Activated T-cell treated with anti-CD3 and anti-CD28 coated beads, Interleukin-2, amount 50 U/mL, for 72 hours (primary cell): ENCODE measurements around the gene MRPS14. TPM values are rescaled to one million over a fixed set of nuclear protein-coding genes. Genes with fewer than 3 reads are reported as not detected.

ENCODE experiments used
- ATAC-seq, 2 donors: fragments of 150-1000 bp; cut with Tn5 transposase; replicated peaks in 1 of 2; 2 replicates each; pipeline ENCODE4 v1.10.0; 2021; ENCODE audit warnings: moderate library complexity in 2 of 2, mild to moderate bottlenecking in 1 of 2
- DNase-seq, 2 donors: peaks; one replicate each; pipeline ENCODE4 v3.0.0; 2021 to 2022; ENCODE audit warnings: mixed read lengths in 1 of 2
- H3K27ac Mint-ChIP-seq: one replicate; pipeline ENCODE4 v1.8.0; 2022; ENCODE audit warnings: mild to moderate bottlenecking, moderate library complexity, mixed read lengths
- H3K27me3 Mint-ChIP-seq: one replicate; pipeline ENCODE4 v1.8.0; 2022; ENCODE audit warnings: low read depth, mixed read lengths
- H3K36me3 Mint-ChIP-seq, 2 donors: one replicate each; pipeline ENCODE4 v1.8.0; 2022; ENCODE audit warnings: mixed read lengths in 2 of 2, mild to moderate bottlenecking in 1 of 2; ENCODE audit not compliant: insufficient read depth in 2 of 2
- H3K4me1 Mint-ChIP-seq: one replicate; pipeline ENCODE4 v1.8.0; 2022; ENCODE audit warnings: low read depth, mixed read lengths
- H3K4me3 Mint-ChIP-seq, 2 donors: one replicate each; pipeline ENCODE4 v1.8.0; 2022; ENCODE audit warnings: mild to moderate bottlenecking in 2 of 2, mixed read lengths in 2 of 2, moderate library complexity in 2 of 2
- H3K9me3 Mint-ChIP-seq, 2 donors: one replicate each; pipeline ENCODE4 v1.8.0; 2022; ENCODE audit warnings: mixed read lengths in 2 of 2
- total RNA-seq, 2 donors: library from RNA; stranded (reverse); gene quantifications; one replicate each; pipeline ENCODE4 v1.2.3, GENCODE V29; 2022

The MRPS14 gene
- total RNA-seq, 2 donors from 2014 or later, result 28.7 to 30.1 TPM

DNA sequence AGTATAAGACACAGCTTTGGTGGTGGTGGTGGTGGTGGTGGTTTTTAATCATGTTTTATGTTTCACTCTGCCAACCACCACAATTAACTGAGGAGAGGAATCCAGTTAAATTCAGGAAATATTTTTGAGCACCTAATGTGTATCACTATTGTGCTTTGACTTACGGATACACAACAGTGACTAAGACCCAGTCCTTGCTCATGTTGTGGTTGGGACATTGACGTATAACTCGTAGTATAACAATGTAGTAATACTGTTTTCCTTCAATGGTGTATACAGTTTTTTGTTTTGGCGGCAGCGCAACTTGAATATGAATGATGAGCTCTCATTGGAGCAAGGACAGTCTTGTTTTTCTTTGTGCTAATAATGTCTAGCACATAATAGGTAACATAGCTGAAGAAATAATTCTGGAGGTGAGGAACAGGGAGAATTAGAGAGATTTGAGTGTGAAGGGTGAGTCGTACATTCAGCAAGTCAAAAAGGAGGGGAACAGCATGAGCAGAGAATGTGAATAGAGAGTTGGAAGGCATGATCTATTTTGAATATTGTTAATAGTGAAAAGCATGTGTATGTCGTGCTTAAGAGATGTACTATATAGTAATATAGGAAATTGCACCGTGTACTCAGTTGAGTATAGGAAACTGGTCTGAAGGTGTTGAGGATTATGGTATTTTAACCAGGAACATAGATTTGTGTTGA, 18.0 kb downstream of the MRPS14 start:
- DNase-seq, result peak; percentile 11 to 22
- H3K4me1 Mint-ChIP-seq, result peaks cover 44% of the 10 kb centered on the region
- peaks cover 19 to 55% of the 10 kb centered on the region in 2 donors for H3K36me3 Mint-ChIP-seq
- H3K9me3 Mint-ChIP-seq, result no peaks in the 10 kb centered on the region
- ATAC-seq, result peak; percentile 63 to 78
- H3K4me3 Mint-ChIP-seq, result peak overlapping the region; percentile 10 to 85
- no peaks in the 10 kb centered on the region for H3K27me3 Mint-ChIP-seq
- peak overlapping the region; percentile 94 for H3K27ac Mint-ChIP-seq

DNA sequence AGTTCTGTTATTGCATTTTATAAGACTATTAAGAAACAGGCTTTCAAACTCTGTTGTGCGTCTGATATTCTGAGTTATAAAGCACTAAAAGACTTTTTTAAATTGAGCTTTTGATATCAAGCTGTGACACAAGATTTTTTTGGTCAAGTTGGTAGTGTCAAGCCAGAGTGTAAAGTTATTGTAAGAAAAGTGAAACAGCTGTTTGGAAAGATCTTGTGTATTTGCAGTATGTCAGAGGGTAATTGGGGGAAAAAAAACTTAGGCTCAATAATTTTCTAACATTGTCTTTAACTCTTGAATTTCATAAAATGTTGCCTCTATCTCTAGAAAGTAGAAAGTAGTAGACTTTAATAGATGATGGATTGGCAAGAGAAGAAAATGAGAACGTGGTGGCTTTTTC, 19.7 kb downstream of the MRPS14 start:
- peaks cover 15 to 47% of the 10 kb centered on the region in 2 donors for H3K36me3 Mint-ChIP-seq
- peaks cover 44% of the 10 kb centered on the region for H3K4me1 Mint-ChIP-seq
- ATAC-seq, result no peak
- H3K27me3 Mint-ChIP-seq, result no peaks in the 10 kb centered on the region
- H3K9me3 Mint-ChIP-seq, result no peaks in the 10 kb centered on the region
- peak overlapping the region; percentile 99 for H3K27ac Mint-ChIP-seq
- H3K4me3 Mint-ChIP-seq, result peak overlapping the region in 1 of 2 donors; percentile 90
- DNase-seq, result no peak

DNA sequence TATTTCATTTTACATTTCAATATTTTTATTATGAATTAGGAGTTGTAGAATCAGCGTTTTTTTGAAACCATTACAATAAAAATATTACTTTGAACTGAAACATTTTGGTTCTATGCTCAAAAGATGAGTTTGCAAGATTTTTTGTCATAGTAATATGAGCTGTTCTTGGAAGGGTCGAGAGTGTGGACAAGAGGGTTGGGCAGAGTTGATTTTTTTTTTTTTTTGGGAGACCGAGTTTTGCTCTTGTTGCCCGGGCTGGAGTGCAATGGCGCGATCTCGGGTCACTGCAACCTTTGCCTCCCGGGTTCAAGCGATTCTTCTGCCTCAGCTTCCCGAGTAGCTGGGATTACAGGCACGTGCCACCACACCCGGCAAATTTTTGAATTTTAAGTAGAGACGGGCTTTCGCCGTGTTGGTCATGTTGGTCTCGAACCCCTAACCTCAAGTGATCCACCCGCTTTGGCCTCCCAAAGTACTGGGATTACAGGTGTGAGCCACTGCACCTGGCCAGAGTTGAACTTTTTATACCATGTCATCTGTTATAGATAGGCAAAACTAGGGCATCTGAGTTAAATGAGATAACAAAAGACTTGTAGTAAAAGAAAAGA, 20.2 kb downstream of the MRPS14 start:
- no peak for DNase-seq
- Mint-ChIP-seq H3K4me1 (peaks cover 44% of the 10 kb centered on the region), H3K36me3 (peaks cover 15 to 42% of the 10 kb centered on the region in 2 donors)

DNA sequence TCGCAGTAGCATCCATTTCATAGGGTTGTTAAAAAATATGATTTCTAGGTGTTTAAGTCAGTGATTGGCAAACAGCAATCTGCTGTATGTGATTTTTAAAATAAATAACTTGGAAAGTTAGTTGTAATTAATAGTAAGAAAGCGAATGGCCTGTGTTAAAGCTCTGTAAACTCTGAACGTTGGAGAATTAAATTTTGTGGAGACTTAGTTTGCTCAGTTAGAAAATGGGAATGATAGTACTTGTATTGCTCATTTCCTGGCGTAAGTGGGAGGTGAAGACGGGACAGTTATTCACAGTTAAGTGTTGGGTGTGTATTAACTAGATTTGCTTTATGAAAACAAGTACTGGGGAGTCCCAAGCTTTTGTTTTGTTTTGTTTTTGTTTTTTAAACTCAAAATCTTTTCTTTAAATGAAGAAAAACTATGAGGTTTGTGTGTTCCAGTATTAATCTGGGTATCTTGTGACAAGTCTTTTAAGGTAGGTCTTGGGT, 22.5 kb downstream of the MRPS14 start:
- no peaks in the 10 kb centered on the region for H3K27me3 Mint-ChIP-seq
- H3K9me3 Mint-ChIP-seq, result no peaks in the 10 kb centered on the region
- peaks cover 48% of the 10 kb centered on the region for H3K4me1 Mint-ChIP-seq
- H3K36me3 Mint-ChIP-seq, result peaks cover 12 to 34% of the 10 kb centered on the region in 2 donors
- peak overlapping the region; percentile 96 for H3K27ac Mint-ChIP-seq
- ATAC-seq (no peak), DNase-seq (no peak)
- H3K4me3 Mint-ChIP-seq, result no peak overlapping the region

More for the DNA sequence above, 20.2 kb downstream of the MRPS14 start:
- Mint-ChIP-seq H3K4me3 (peak overlapping the region in 1 of 2 donors; percentile 90), H3K9me3 (no peaks in the 10 kb centered on the region), H3K27ac (peak overlapping the region; percentile 99), H3K27me3 (no peaks in the 10 kb centered on the region)
- no peak for ATAC-seq

DNA sequence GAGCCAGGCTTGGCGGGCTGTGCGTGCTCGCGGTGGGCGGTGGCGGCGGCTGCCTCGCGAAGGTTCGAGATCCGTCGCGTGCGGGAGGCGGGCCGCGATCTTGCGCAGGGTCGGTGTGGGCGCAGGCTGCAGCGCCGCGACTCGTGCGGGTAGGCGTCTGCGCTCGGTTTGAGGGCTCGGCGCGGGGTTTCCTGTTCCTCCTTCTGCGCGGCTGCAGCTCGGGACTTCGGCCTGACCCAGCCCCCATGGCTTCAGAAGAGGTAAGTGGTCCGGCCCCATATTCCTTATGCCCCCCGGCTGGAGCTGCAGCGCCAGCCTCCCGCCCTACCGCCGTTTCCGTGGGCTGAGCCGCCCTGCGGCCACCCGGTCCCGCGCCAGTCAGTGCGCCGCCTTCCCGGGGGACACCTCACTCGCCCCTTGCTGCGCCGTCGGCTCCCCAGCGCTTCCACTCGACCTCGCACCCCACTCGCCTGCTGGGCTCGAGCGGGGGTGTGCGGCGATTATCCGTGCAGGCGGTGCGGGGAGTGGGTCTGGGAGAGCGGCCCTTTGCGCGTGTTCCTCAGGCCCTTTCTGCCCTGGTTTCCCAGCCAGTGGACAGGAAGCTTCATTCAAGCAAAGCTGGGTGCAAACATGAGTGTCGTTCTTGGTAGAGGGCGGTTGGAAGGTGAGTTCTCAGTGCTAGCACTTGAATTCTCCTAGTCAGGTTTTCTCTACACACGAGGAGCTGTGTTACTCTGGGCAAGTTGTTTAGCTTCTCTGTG, 23.1 kb downstream of the MRPS14 start, which contains the start of gene CACYBP:
Gene CACYBP, plus strand, starts transcription at position 12 of the 761 bp plus-strand sequence. Its CDS starts 234 bp downstream, at position 246.
- H3K9me3 Mint-ChIP-seq, result no peaks in the 10 kb centered on the region
- DNase-seq, result peak in 1 of 2 donors; percentile 47
- peaks cover 42% of the 10 kb centered on the region for H3K4me1 Mint-ChIP-seq
- peak within 1 kb of the TSS; percentile 96 for H3K27ac Mint-ChIP-seq
- ATAC-seq, result peak; percentile 1 to 3
- H3K36me3 Mint-ChIP-seq, result peaks cover 9 to 28% of the 10 kb centered on the region in 2 donors
- no peak within 1 kb of the TSS for H3K4me3 Mint-ChIP-seq
- H3K27me3 Mint-ChIP-seq, result no peaks in the 10 kb centered on the region

DNA sequence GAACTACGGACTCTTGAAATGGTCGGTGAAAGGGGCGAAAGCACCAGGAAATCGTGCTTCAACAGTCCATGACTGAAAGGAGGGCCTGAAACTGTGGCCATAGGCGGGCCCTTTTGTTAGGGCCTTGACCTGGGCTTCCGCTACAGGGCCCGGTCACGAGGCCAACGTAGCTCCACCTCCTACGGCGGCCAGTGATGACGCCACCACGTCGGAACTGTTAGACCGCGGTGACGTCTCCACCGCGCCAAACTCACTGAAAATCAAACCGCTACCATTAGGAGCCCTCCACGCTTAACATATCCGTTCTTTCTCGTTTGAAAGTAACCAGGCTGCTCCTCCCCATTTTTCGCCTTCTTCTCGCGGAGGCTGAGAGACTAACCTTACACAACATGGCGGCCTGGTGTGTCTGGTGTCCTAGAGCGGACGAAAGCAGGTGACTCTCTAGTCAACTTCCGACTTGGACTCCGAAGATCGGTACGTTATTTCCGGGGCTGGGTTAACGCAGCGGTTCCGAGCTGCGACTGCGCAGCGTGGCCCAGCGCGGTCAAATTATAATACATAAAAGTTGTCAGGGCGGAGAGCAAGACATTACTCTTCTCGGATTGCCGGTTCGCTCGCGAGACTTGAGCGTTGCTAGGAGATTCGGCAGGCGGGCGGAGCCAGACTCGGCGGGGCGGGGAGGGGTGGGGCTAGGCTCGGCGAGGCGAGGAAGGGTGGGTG, 23.8 kb downstream of the MRPS14 start:
- DNase-seq (peak; percentile 95 to 97), ATAC-seq (peak; percentile 80 to 83)
- H3K4me1 Mint-ChIP-seq, result peaks cover 37% of the 10 kb centered on the region
- H3K36me3 Mint-ChIP-seq, result peaks cover 7 to 25% of the 10 kb centered on the region in 2 donors
- H3K9me3 Mint-ChIP-seq, result no peaks in the 10 kb centered on the region
- no peak overlapping the region for H3K27ac Mint-ChIP-seq
- no peaks in the 10 kb centered on the region for H3K27me3 Mint-ChIP-seq
- no peak overlapping the region for H3K4me3 Mint-ChIP-seq

DNA sequence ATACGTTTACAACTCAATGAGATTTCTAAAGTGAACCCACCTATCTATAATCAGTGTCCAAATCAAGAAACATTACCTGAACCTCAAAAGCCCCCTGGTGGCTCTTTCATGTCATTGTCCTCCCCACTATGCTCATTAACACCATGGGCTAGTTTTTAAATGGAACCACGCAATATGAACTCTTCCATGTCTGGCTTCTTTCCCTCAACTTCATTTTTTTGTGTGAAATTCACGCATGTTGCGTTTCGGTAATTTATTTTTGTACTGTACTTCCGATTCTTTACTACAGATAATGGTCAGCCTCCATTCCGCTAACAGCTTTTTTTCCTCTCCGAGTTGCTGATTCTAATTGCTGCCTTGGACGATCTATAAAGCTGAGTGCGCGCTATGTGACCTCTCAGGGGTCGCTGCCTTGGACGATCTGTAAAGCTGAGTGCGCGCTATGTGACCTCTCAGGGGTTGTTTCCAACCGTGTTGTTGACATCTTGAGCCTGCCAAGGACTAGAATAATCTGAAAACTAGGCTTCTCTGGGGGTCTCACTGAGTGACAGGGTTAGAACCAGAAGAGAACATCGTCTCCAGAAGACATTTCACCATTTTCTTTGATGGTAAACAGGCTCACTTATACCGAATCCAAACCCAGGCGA, 24.5 kb downstream of the MRPS14 start:
- DNase-seq (peak; percentile 46 to 54), ATAC-seq (no peak)
- Mint-ChIP-seq H3K4me1 (peaks cover 30% of the 10 kb centered on the region), H3K36me3 (peaks cover 6 to 22% of the 10 kb centered on the region in 2 donors), H3K9me3 (no peaks in the 10 kb centered on the region), H3K27me3 (no peaks in the 10 kb centered on the region), H3K4me3 (no peak overlapping the region), H3K27ac (no peak overlapping the region)

DNA sequence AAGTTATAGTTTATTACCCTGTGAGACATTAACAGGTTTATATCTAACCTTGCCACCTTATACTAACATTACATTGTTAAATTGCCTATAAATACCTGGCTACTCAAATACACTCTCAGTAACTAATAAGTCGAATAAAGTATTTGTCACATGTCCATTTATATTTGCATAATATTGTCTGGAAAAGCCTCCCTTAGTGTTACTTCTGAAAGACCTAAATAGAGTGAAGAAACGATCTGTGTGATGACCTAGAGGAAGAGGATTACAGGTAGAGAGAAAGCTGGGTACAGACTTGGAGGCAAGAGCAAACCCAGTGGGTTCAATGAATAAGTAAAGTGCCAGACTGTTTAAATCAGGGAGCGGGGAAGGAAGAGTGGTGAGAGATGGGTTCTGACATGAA, 26.2 kb downstream of the MRPS14 start:
- Mint-ChIP-seq H3K4me1 (peaks cover 14% of the 10 kb centered on the region), H3K4me3 (peak overlapping the region in 1 of 2 donors; percentile 10), H3K36me3 (peaks cover 2 to 16% of the 10 kb centered on the region in 2 donors), H3K9me3 (no peaks in the 10 kb centered on the region), H3K27ac (peak overlapping the region; percentile 4), H3K27me3 (no peaks in the 10 kb centered on the region)
- DNase-seq, result no peak
- no peak for ATAC-seq

DNA sequence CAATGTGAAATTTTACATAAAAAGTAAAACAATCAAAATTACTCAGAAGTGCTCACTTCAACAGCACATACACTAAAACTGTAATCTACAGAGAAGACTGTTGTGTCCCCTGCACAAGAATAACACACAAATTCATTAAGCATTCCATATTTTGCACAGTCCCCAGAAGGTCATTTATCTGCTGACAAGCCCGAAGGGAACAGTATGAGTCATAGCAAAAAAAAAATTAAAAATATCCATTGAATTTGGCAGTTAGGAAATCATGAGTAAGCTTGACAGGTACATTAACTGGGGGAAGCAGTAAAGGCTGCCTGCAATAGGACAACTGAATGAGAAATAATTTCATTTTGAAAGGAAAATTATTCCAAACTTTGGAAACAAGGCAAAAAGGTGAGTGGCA, 26.7 kb downstream of the MRPS14 start:
- H3K9me3 Mint-ChIP-seq, result no peaks in the 10 kb centered on the region
- peak overlapping the region; percentile 47 for H3K27ac Mint-ChIP-seq
- DNase-seq (no peak), ATAC-seq (no peak)
- peaks cover 9% of the 10 kb centered on the region for H3K4me1 Mint-ChIP-seq
- H3K27me3 Mint-ChIP-seq, result no peaks in the 10 kb centered on the region
- H3K4me3 Mint-ChIP-seq, result no peak overlapping the region
- H3K36me3 Mint-ChIP-seq, result peaks cover 2 to 13% of the 10 kb centered on the region in 2 donors

DNA sequence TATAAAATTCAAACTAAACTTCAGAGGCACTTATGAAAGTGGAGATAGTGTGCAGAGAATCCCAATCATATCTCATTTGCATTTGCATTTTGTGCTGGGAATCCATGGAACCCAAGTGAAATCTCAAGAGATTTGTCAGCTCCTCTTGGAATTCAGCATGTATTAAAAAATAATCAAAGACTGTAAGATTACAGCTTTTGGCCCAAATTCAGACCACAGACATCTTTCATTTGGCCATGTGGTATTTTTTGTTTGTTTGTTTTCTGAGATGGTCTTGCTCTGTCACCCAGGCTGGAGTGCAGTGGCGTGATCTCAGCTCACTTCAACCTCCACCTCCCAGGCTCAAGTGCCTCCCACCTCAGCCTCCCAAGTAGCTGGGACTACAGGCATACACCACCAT, 27.3 kb downstream of the MRPS14 start:
- ATAC-seq, result no peak
- Mint-ChIP-seq H3K4me3 (no peak overlapping the region), H3K36me3 (peaks cover 0 to 11% of the 10 kb centered on the region in 2 donors), H3K4me1 (peaks cover 5% of the 10 kb centered on the region), H3K27ac (no peak overlapping the region), H3K9me3 (no peaks in the 10 kb centered on the region), H3K27me3 (no peaks in the 10 kb centered on the region)
- no peak for DNase-seq

DNA sequence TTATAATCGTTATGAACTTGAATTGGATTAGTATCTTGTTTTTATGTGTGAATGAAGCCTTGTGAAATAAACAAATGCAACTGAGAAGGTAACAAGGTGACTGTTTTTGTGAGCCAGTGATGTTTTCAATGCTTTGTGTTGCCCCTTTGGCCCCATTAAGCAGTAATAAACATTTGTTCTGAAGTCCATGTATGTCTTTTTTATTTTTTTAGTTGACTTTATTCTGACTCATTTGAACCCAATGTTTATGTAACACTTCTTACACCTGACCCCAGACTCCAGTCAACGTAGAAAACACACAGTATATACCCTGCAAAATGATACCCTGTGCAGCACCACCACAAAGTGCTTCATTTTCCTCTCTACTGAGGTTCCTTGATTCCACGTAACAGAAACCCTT, 28.1 kb downstream of the MRPS14 start:
- no peak overlapping the region for H3K4me3 Mint-ChIP-seq
- no peaks in the 10 kb centered on the region for H3K27me3 Mint-ChIP-seq
- ATAC-seq, result no peak
- peaks cover 0 to 6% of the 10 kb centered on the region in 2 donors for H3K36me3 Mint-ChIP-seq
- H3K4me1 Mint-ChIP-seq, result peaks cover 5% of the 10 kb centered on the region
- no peak for DNase-seq
- no peaks in the 10 kb centered on the region for H3K9me3 Mint-ChIP-seq
- H3K27ac Mint-ChIP-seq, result no peak overlapping the region

DNA sequence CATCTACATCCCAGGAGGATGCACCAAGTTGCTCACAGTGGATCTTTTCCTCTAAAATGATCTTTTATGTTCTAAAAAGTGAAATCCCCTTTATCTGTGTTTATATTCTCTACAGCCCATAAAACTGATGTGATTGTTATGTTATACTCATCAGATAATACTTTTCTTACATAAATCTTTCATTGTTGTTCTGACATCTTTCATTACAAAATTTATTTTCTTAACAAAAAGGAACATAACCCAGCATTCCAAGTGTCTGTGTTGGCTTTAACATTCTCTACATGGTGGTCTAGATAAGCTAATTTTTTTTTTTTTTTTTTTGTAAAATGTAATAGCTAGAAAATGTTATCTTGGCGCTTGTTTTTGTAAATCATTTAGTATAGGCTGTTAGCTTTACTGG, 31.8 kb downstream of the MRPS14 start:
- DNase-seq (no peak), ATAC-seq (no peak)
- Mint-ChIP-seq H3K27ac (no peak overlapping the region), H3K4me1 (peaks cover 21% of the 10 kb centered on the region), H3K9me3 (no peaks in the 10 kb centered on the region), H3K4me3 (no peak overlapping the region), H3K36me3 (peaks cover 0 to 4% of the 10 kb centered on the region in 2 donors), H3K27me3 (no peaks in the 10 kb centered on the region)
